GM23338 (cell line): Measurements from ENCODE around the gene ACD. TPM values are rescaled to one million over a fixed set of nuclear protein-coding genes. Genes with fewer than 3 reads are reported as not detected.

Experiments used
- ATAC-seq: fragments of 200-7000 bp; cut with Tn5 transposase; 3 replicates; pipeline ENCODE4 v1.9.1; 2020
- DNase-seq: peaks from one replicate; pipeline ENCODE4 v3.0.0-alpha.2; 2015; ENCODE audit warnings: low spot score
- H2AFZ ChIP-seq: fragments of 200-600 bp; sonication (generic); 2 replicates; pipeline ENCODE4 v1.8.0; 2016; ENCODE audit warnings: antibody characterized with exemption, mild to moderate bottlenecking, moderate library complexity
- H3F3A ChIP-seq: fragments of 200-600 bp; sonication (generic); replicated peaks from 2 replicates; pipeline ENCODE4 v1.8.0; 2017; ENCODE audit warnings: antibody characterized with exemption, mixed run types, low read depth
- H3K27ac ChIP-seq: fragments of 200-600 bp; sonication (generic); 2 replicates; pipeline ENCODE4 v1.6.1; 2016; ENCODE audit warnings: low read depth
- H3K27me3 ChIP-seq: fragments of 200-600 bp; sonication (generic); 2 replicates; pipeline ENCODE4 v1.8.0; 2016; ENCODE audit warnings: mild to moderate bottlenecking, mixed run types, moderate library complexity; ENCODE audit not compliant: insufficient read depth
- H3K36me3 ChIP-seq: fragments of 200-600 bp; sonication (generic); 2 replicates; pipeline ENCODE4 v1.8.0; 2016; ENCODE audit warnings: mild to moderate bottlenecking; ENCODE audit not compliant: insufficient read depth
- H3K4me1 ChIP-seq: fragments of 200-600 bp; sonication (generic); 2 replicates; pipeline ENCODE4 v1.8.0; 2016; ENCODE audit warnings: mild to moderate bottlenecking, moderate library complexity; ENCODE audit not compliant: insufficient read depth
- H3K4me2 ChIP-seq: fragments of 200-600 bp; sonication (generic); 2 replicates; pipeline ENCODE4 v1.7.1; 2017; ENCODE audit warnings: mixed run types
- H3K4me3 ChIP-seq: fragments of 200-600 bp; sonication (generic); 2 replicates; pipeline ENCODE4 v1.6.1; 2016; ENCODE audit warnings: mixed run types
- H3K79me2 ChIP-seq: fragments of 200-600 bp; sonication (generic); replicated peaks from 2 replicates; pipeline ENCODE4 v1.8.0; 2017; ENCODE audit warnings: mild to moderate bottlenecking; ENCODE audit not compliant: insufficient read depth
- H3K9me2 ChIP-seq: fragments of 200-600 bp; sonication (generic); 2 replicates; pipeline ENCODE4 v1.8.0; 2017; ENCODE audit not compliant: insufficient read depth
- H4K20me1 ChIP-seq: fragments of 200-600 bp; sonication (generic); replicated peaks from 2 replicates; pipeline ENCODE4 v1.8.0; 2017; ENCODE audit warnings: mild to moderate bottlenecking; ENCODE audit not compliant: insufficient read depth
- H3K27ac Mint-ChIP-seq: 2 replicates; pipeline ENCODE4 v1.8.0; 2020; ENCODE audit warnings: inconsistent platforms, mild to moderate bottlenecking, moderate library complexity, mixed read lengths
- H3K27me3 Mint-ChIP-seq: 3 replicates; pipeline ENCODE4 v1.8.0; 2022; ENCODE audit warnings: low read depth, mild to moderate bottlenecking, moderate library complexity, mixed read lengths, inconsistent platforms; ENCODE audit not compliant: insufficient read depth, poor library complexity
- H3K36me3 Mint-ChIP-seq: 3 replicates; pipeline ENCODE4 v1.8.0; 2021; ENCODE audit warnings: low read depth, mild to moderate bottlenecking, inconsistent platforms, moderate library complexity, mixed read lengths
- H3K4me1 Mint-ChIP-seq: 3 replicates; pipeline ENCODE4 v1.8.0; 2020; ENCODE audit warnings: mild to moderate bottlenecking, inconsistent platforms, mixed read lengths
- H3K4me3 Mint-ChIP-seq: 3 replicates; pipeline ENCODE4 v1.8.0; 2021; ENCODE audit warnings: moderate library complexity, mild to moderate bottlenecking, inconsistent platforms, mixed read lengths
- H3K9me3 Mint-ChIP-seq: 3 replicates; pipeline ENCODE4 v1.8.0; 2020; ENCODE audit warnings: moderate library complexity, mild to moderate bottlenecking, inconsistent platforms, mixed read lengths
- CREB1 ChIP-seq: fragments of 250-450 bp; sonication (Bioruptor Pico); IDR thresholded peaks from 2 replicates; pipeline ENCODE4 v1.5.0; 2020; ENCODE audit warnings: low read depth, mild to moderate bottlenecking, moderate library complexity
- CTCF ChIP-seq, 2 experiments: fragments of 200-600 bp in 1 of 2; sonication (generic) in 1 of 2; conservative IDR thresholded peaks; 2 replicates each; pipeline versions ENCODE4 v1.5.1 to v1.6.1; 2016 to 2017; ENCODE audit warnings: antibody characterized with exemption in 2 of 2, low read depth in 2 of 2, mild to moderate bottlenecking in 2 of 2, moderate library complexity in 1 of 2
- ETS1 ChIP-seq: IDR thresholded peaks from 2 replicates; pipeline ENCODE4 v1.6.1; 2016; ENCODE audit warnings: antibody characterized with exemption
- EZH2 ChIP-seq: fragments of 200-600 bp; sonication (generic); IDR thresholded peaks from one replicate; pipeline ENCODE4 v1.8.0; 2017; ENCODE audit warnings: antibody characterized with exemption, mild to moderate bottlenecking, low read depth; ENCODE audit not compliant: unreplicated experiment
- EZH2phosphoT487 ChIP-seq: fragments of 200-600 bp; sonication (generic); IDR thresholded peaks from one replicate; pipeline ENCODE4 v1.8.1; 2018; ENCODE audit warnings: antibody characterized with exemption; ENCODE audit not compliant: unreplicated experiment
- JUNB ChIP-seq: IDR thresholded peaks from one replicate; pipeline ENCODE4 v1.6.1; 2016; ENCODE audit warnings: antibody characterized with exemption; ENCODE audit not compliant: unreplicated experiment
- NANOG ChIP-seq: IDR thresholded peaks from 2 replicates; pipeline ENCODE4 v1.6.1; 2016; ENCODE audit warnings: antibody characterized with exemption, borderline replicate concordance
- POLR2AphosphoS5 ChIP-seq: IDR thresholded peaks from 2 replicates; pipeline ENCODE4 v1.6.1; 2016; ENCODE audit warnings: antibody characterized with exemption, low read depth
- REST ChIP-seq: IDR thresholded peaks from one replicate; pipeline ENCODE4 v1.6.1; 2018; ENCODE audit warnings: antibody characterized with exemption; ENCODE audit not compliant: unreplicated experiment
- STAT1 ChIP-seq: IDR thresholded peaks from one replicate; pipeline ENCODE4 v1.6.1; 2016; ENCODE audit warnings: antibody characterized with exemption; ENCODE audit not compliant: unreplicated experiment
- ZNF114 ChIP-seq: fragments of 250-450 bp; sonication (Bioruptor Pico); IDR thresholded peaks from 2 replicates; pipeline ENCODE4 v1.5.0; 2020; ENCODE audit warnings: mild to moderate bottlenecking, moderate library complexity
- ZNF331 ChIP-seq: fragments of 250-450 bp; sonication (Bioruptor Pico); IDR thresholded peaks from 2 replicates; pipeline ENCODE4 v1.5.0; 2020; ENCODE audit warnings: low read depth, mild to moderate bottlenecking, moderate library complexity
- ZNF462 ChIP-seq: fragments of 250-450 bp; sonication (Bioruptor Pico); IDR thresholded peaks from 2 replicates; pipeline ENCODE4 v1.5.0; 2020; ENCODE audit warnings: mild to moderate bottlenecking, moderate library complexity
- polyA plus RNA-seq: library from polyadenylated mRNA; unstranded; fragments of >200 nt; fragmentation: Nextera tagmentation; extraction: Ambion mirVana; gene quantifications from 2 replicates; pipeline ENCODE4 v1.2.1, GENCODE V29; 2016
- total RNA-seq: library from RNA; depleted of rRNA; stranded (reverse); fragments of >200 nt; shearing (Covaris generic); gene quantifications from 2 replicates; pipeline ENCODE4 v1.2.3, GENCODE V29; 2014

The ACD gene
- total and polyA plus RNA-seq, 2 experiments from 2014 or later: 38.7 to 51.7 TPM

- Mint-ChIP-seq H3K36me3 (0 out of 3 replicates have a peak, but pooled peaks cover 3% of the 10 kb centered on the region), H3K27me3 (peaks cover 15% of the 10 kb centered on the region), H3K4me3 (no peak overlapping the region), H3K4me1 (0 out of 3 replicates have a peak, but pooled peaks cover 3% of the 10 kb centered on the region), H3K9me3 (no peaks in the 10 kb centered on the region), H3K27ac (no peak overlapping the region)
- no peaks in the 10 kb centered on the region for H3K79me2 ChIP-seq
- H3F3A ChIP-seq: 0 out of 2 replicates have a peak, but pooled peaks cover 4% of the 10 kb centered on the region
- H3K4me3 ChIP-seq: no peak overlapping the region
- no peaks in the 10 kb centered on the region for H3K4me1 ChIP-seq
- no peak for TF ChIP-seq POLR2AphosphoS5
- no peak for TF ChIP-seq NANOG
- TF ChIP-seq CTCF (conservative IDR thresholded peaks at IDR 0.05; ENCODE audit: low read depth in 2 of 2): no peak
- TF ChIP-seq STAT1: no peak
- TF ChIP-seq EZH2phosphoT487: no peak
- no peak for TF ChIP-seq EZH2
- no peak for TF ChIP-seq ETS1
- TF ChIP-seq JUNB: no peak
- TF ChIP-seq REST: no peak
- TF ChIP-seq ZNF114 (CRISPR knock-in tag): no peak
- no peak for TF ChIP-seq ZNF462
- TF ChIP-seq ZNF331 (CRISPR knock-in tag): no peak
- no peak for TF ChIP-seq CREB1 (CRISPR knock-in tag)
- no peak for DNase-seq
- H4K20me1 ChIP-seq: no peaks in the 10 kb centered on the region; the same call in 1 of the 2 replicates
- no peaks in the 10 kb centered on the region for H3K9me2 ChIP-seq
- H2AFZ ChIP-seq: no peak overlapping the region
- no peaks in the 10 kb centered on the region for H3K27me3 ChIP-seq
- no peaks in the 10 kb centered on the region for H3K36me3 ChIP-seq
- H3K4me2 ChIP-seq: no peak overlapping the region
- ATAC-seq: no peak
- H3K27ac ChIP-seq: no peak overlapping the region
Measured at GRCh38 chr16:67676516-67676915, 16.5 kb upstream of the ACD start.
